Sigmoid colon (tissue), 7 donors: ENCODE measurements around the gene MYRIP. TPM values are rescaled to one million over a fixed set of nuclear protein-coding genes. Genes with fewer than 3 reads are reported as not detected.

ENCODE experiments used
- DNase-seq: peaks from one replicate; pipeline ENCODE4 v3.0.0-alpha.2; 2019
- H3K27ac ChIP-seq, 4 donors: fragments of 200-600 bp; sonication (generic); one replicate each; pipeline ENCODE4 v1.5.1; 2016 to 2019; ENCODE audit warnings: mild to moderate bottlenecking in 1 of 4
- H3K27me3 ChIP-seq, 3 donors: fragments of 200-600 bp; sonication (generic); one replicate each; pipeline ENCODE4 v1.5.1; 2019; ENCODE audit warnings: mild to moderate bottlenecking in 1 of 3
- H3K36me3 ChIP-seq, 4 donors: fragments of 200-600 bp; sonication (generic); one replicate each; pipeline ENCODE4 v1.5.1; 2016 to 2019
- H3K4me1 ChIP-seq, 4 donors: fragments of 200-600 bp; sonication (generic); one replicate each; pipeline ENCODE4 v1.5.1; 2017 to 2019
- H3K4me3 ChIP-seq, 4 donors: fragments of 200-600 bp; sonication (generic); one replicate each; pipeline ENCODE4 v1.5.1; 2017 to 2019; ENCODE audit warnings: mild to moderate bottlenecking in 2 of 4, moderate library complexity in 1 of 4
- H3K9me3 ChIP-seq, 4 donors: fragments of 200-600 bp in 3 of 4; sonication (generic) in 3 of 4; one replicate each; pipeline versions ENCODE4 v1.5.1 to v1.6.1; 2013 to 2019
- EP300 ChIP-seq, 4 donors: sonication (generic); formaldehyde crosslinking; IDR thresholded peaks; one replicate each; pipeline ENCODE4 v1.6.1; 2017; ENCODE audit warnings: antibody characterized with exemption in 4 of 4
- POLR2A ChIP-seq, 2 donors: fragments of 450-650 bp; IDR thresholded peaks; one replicate each; pipeline ENCODE4 v1.6.1; 2016; ENCODE audit warnings: antibody characterized with exemption in 2 of 2, mild to moderate bottlenecking in 2 of 2, moderate library complexity in 2 of 2
- POLR2AphosphoS5 ChIP-seq, 4 donors: sonication (generic); formaldehyde crosslinking; IDR thresholded peaks; one replicate each; pipeline ENCODE4 v1.6.1; 2017; ENCODE audit warnings: antibody characterized with exemption in 4 of 4
- WGBS, 2 donors: extraction: QIAGEN DNeasy Blood & Tissue Kit; methylation state at CpG; one replicate each; pipeline ENCODE4 v1.1.7; 2013; 5-methylcytosine and 5-hydroxymethylcytosine counted together
- intact Hi-C: fragments of 100-400 bp; cut with DNase I; formaldehyde crosslinking; loops from one replicate; pipeline ENCODE4 v1.15.1; 2023
- polyA plus RNA-seq, 3 donors: library from polyadenylated mRNA; stranded (reverse); fragments of 200-250 nt; gene quantifications; one replicate each; pipeline ENCODE4 v1.2.3, GENCODE V29; 2013
- total RNA-seq, 4 donors: library from RNA; depleted of rRNA; stranded (reverse); fragments of >200 nt; gene quantifications; one replicate each; pipeline ENCODE4 v1.1.0, GENCODE V29; 2016
- TF ChIP-seq, protein P1 (sequence below), 4 experiments: fragments of 450-650 bp in 3 of 4; fragments of 200-600 bp in 1 of 4; IDR thresholded peaks; one replicate each; pipeline ENCODE4 v1.5.1; 2016 to 2019; ENCODE audit warnings: antibody characterized with exemption in 4 of 4, mild to moderate bottlenecking in 3 of 4, moderate library complexity in 2 of 4
- donor health status: healthy with polysubstance abuse.
- donor health status: Bipolar disorder and iron deficiency.
- donor health status: healthy.

MYRIP gene
- total and polyA plus RNA-seq, 7 donors: 2.2 to 5.5 (median 4.2) TPM

DNA sequence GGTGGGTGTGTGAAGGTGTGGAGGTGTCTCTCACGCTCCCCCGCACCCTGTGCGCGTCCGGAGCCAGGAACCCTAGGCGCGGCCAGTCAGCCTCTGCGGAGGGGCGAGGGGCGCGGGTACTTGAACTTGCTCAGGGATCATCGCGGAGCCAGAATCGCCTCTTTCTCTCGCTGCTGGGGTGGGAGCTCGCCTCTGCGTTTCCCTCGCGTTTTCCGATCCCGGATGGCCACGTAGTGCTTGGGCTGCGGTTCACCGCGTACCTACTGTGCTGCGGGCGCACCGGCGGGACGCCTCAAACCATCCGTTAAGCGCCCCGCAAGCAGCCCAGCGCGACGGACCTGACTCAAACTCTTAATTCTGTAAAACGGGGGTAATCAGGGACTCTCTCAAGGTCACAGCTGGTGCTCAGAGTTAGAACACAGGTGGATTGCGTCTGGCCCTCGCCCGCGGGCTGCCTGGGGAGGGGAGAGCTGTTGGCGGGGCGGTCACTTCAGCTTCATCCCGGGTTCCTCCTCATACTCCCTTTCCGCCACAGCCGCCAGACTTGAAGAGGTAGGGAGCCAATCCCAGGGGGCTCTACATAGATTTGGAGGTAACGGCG lies 686 bp downstream of the MYRIP start:
- Histone ChIP-seq H3K4me1 (peaks cover 0 to 24% (median 15%) of the 10 kb centered on the region in 4 donors), H3K27me3 (peaks cover 21 to 50% (median 44%) of the 10 kb centered on the region in 3 donors), H3K9me3 (no peaks in the 10 kb centered on the region), H3K36me3 (no peaks in the 10 kb centered on the region), H3K4me3 (peak overlapping the region; percentile 42 to 61 (median 52)), H3K27ac (no peak overlapping the region)
- 1 to 2% methylated on average over 48 of the region's 48 CpGs for WGBS, 2 donors
- DNase-seq: no peak
- no peak for TF ChIP-seq EP300 (IDR thresholded peaks at IDR 0.05)
- no peak for TF ChIP-seq POLR2A (IDR thresholded peaks at IDR 0.05)
- TF ChIP-seq POLR2AphosphoS5 (IDR thresholded peaks at IDR 0.05): no peak
- TF ChIP-seq, protein P1, sequence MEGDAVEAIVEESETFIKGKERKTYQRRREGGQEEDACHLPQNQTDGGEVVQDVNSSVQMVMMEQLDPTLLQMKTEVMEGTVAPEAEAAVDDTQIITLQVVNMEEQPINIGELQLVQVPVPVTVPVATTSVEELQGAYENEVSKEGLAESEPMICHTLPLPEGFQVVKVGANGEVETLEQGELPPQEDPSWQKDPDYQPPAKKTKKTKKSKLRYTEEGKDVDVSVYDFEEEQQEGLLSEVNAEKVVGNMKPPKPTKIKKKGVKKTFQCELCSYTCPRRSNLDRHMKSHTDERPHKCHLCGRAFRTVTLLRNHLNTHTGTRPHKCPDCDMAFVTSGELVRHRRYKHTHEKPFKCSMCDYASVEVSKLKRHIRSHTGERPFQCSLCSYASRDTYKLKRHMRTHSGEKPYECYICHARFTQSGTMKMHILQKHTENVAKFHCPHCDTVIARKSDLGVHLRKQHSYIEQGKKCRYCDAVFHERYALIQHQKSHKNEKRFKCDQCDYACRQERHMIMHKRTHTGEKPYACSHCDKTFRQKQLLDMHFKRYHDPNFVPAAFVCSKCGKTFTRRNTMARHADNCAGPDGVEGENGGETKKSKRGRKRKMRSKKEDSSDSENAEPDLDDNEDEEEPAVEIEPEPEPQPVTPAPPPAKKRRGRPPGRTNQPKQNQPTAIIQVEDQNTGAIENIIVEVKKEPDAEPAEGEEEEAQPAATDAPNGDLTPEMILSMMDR (IDR thresholded peaks at IDR 0.05): no peak
- intact Hi-C loops: no loop called here

DNA sequence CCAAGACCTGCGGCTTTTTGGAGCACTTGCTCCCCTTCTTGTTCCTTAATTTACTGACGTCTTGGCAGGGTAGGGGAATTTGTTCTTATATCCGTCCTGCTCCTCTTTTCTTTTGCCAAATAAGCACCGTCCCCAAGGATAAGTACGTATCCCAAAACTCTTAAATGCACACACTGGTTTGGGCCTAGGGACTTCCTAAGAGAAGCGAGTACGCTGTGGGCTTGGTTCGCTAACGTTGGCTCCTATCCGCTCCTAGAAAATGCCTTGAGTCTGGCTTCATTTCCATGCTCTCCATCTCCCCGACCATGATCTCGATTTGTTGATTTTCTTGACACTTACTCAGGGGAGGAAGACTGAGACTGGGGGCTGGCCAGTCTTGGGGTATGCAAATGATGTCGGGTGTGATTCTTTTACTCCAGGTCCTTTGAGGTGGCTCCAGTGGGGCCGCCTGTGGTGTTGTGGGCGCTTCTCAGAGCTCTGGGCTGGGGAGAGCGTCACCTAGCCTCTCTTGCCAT lies 1.3 kb downstream of the MYRIP start:
- 13 to 21% methylated on average over 16 of the region's 16 CpGs for WGBS, 2 donors
- TF ChIP-seq EP300 (IDR thresholded peaks at IDR 0.05) (no peak), POLR2A (IDR thresholded peaks at IDR 0.05) (no peak), POLR2AphosphoS5 (IDR thresholded peaks at IDR 0.05) (no peak)
- TF ChIP-seq, protein P1 (IDR thresholded peaks at IDR 0.05): no peak
- Histone ChIP-seq H3K9me3 (no peaks in the 10 kb centered on the region), H3K4me1 (peaks cover 0 to 24% (median 15%) of the 10 kb centered on the region in 4 donors), H3K4me3 (peak overlapping the region; percentile 42 to 61 (median 52)), H3K27ac (no peak overlapping the region), H3K36me3 (no peaks in the 10 kb centered on the region), H3K27me3 (peaks cover 21 to 50% (median 44%) of the 10 kb centered on the region in 3 donors)
- intact Hi-C loops: no loop called here
- DNase-seq: no peak

DNA sequence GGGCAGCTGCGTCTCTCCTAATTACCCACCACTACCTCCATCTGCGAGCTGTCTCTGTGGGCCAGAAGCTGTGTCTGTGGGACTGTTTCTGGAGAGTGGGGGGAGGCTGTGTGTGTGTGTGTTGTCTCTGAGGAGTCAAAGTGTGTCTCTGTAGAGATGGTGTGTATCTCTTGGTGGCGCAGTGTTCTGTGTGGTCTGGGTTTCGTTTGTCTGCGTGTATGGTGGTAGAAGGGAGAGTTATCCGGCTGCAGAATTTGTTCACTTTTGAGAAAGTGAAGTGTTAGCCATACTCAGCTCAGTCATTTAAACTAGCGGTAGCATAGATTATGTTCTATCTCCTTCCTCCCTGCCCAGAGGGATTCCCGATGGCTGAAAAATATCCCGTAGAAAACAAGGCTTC lies 2.2 kb downstream of the MYRIP start:
- H3K36me3 ChIP-seq: no peaks in the 10 kb centered on the region

GRCh38 chr3:39812537-39812936 lies 3.1 kb downstream of the MYRIP start:
- peaks cover 0 to 24% (median 15%) of the 10 kb centered on the region in 4 donors for H3K4me1 ChIP-seq
- no peak for DNase-seq
- WGBS, 2 donors: 50 to 66% methylated on average over 2 of the region's 2 CpGs
- H3K27ac ChIP-seq: no peak overlapping the region
- no peak for TF ChIP-seq EP300 (IDR thresholded peaks at IDR 0.05)
- TF ChIP-seq POLR2AphosphoS5 (IDR thresholded peaks at IDR 0.05): no peak
- TF ChIP-seq, protein P1 (IDR thresholded peaks at IDR 0.05): no peak
- TF ChIP-seq POLR2A (IDR thresholded peaks at IDR 0.05): no peak
- H3K27me3 ChIP-seq: peaks cover 21 to 50% (median 44%) of the 10 kb centered on the region in 3 donors
- H3K36me3 ChIP-seq: no peaks in the 10 kb centered on the region
- no peak overlapping the region for H3K4me3 ChIP-seq
- intact Hi-C loops: no loop called here
- no peaks in the 10 kb centered on the region for H3K9me3 ChIP-seq

More for the DNA sequence above, 2.2 kb downstream of the MYRIP start:
- DNase-seq: no peak
- Histone ChIP-seq H3K9me3 (no peaks in the 10 kb centered on the region), H3K4me1 (peaks cover 0 to 24% (median 15%) of the 10 kb centered on the region in 4 donors), H3K27me3 (peaks cover 21 to 50% (median 44%) of the 10 kb centered on the region in 3 donors), H3K4me3 (no peak overlapping the region), H3K27ac (no peak overlapping the region)
- intact Hi-C loops: no loop called here
- TF ChIP-seq POLR2A (IDR thresholded peaks at IDR 0.05): no peak
- TF ChIP-seq EP300 (IDR thresholded peaks at IDR 0.05): no peak
- TF ChIP-seq, protein P1 (IDR thresholded peaks at IDR 0.05): no peak
- TF ChIP-seq POLR2AphosphoS5 (IDR thresholded peaks at IDR 0.05): no peak
- WGBS, 2 donors: 88 to 92% methylated on average over 9 of the region's 9 CpGs
